Suprapubic skin (tissue), 4 donors: ENCODE measurements around the gene HMG20A.

Source experiments
- CTCF ChIP-seq, 2 donors: fragments of 200-600 bp in 1 of 2; fragments of 450-650 bp in 1 of 2; sonication (generic) in 1 of 2; IDR thresholded peaks; one replicate each; pipeline ENCODE4 v1.5.1; 2016 to 2019; ENCODE audit warnings: antibody characterized with exemption in 2 of 2, mild to moderate bottlenecking in 1 of 2, moderate library complexity in 1 of 2
- EP300 ChIP-seq: sonication (generic); formaldehyde crosslinking; IDR thresholded peaks from one replicate; pipeline ENCODE4 v1.6.1; 2017; ENCODE audit warnings: antibody characterized with exemption
- POLR2A ChIP-seq, 2 donors: fragments of 450-650 bp; IDR thresholded peaks; one replicate each; pipeline ENCODE4 v1.6.1; 2017; ENCODE audit warnings: antibody characterized with exemption in 2 of 2, mild to moderate bottlenecking in 2 of 2, moderate library complexity in 2 of 2
- POLR2AphosphoS5 ChIP-seq, 3 donors: sonication (generic); formaldehyde crosslinking; IDR thresholded peaks; one replicate each; pipeline ENCODE4 v1.6.1; 2017; ENCODE audit warnings: antibody characterized with exemption in 3 of 3

DNA sequence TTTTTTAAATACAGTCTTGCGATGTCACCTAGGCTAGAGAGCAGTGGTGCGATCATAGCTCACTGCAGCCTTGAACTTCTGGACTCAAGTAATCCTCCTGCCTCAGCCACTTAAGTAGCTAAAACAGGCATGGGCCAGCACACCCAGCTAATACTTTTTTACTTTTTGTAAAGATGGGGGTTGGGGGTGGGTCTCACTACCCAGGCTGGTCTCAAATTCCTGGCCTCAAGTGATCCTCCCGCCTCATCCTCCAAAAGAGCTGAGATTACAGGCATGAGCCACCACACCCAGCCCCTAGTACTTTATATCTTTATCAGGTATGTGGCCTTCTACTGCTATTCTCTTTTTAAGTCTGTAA, 9.1 kb upstream of the HMG20A start:
- TF ChIP-seq CTCF (IDR thresholded peaks at IDR 0.05) (no peak), POLR2AphosphoS5 (IDR thresholded peaks at IDR 0.05) (no peak), POLR2A (IDR thresholded peaks at IDR 0.05) (no peak), EP300 (no peak)
